GM12878 (cell line): ENCODE data around the gene TRIAP1. TPM values are rescaled to one million over a fixed set of nuclear protein-coding genes. Genes with fewer than 3 reads are reported as not detected.

Experiments used
- ATAC-seq: fragments of 200-7000 bp; cut with Tn5 transposase; 3 replicates; pipeline ENCODE4 v1.9.1; 2020; ENCODE audit warnings: mild to moderate bottlenecking, moderate library complexity
- BruUV-seq: library from RNA; stranded (reverse); fragments of 400-500 nt; replicated peaks from 2 replicates; lab custom pipeline; 2021; lab: Mats Ljungman, UMichigan
- CTCF ChIA-PET: fragments of 300-600 bp; sonication (Branson Sonifier 250); formaldehyde crosslinking; extraction: SDS; loops from one replicate; lab custom pipeline; 2021; ENCODE audit warnings: inconsistent platforms; lab: Yijun Ruan, JAX
- POLR2A ChIA-PET: fragments of 350-600 bp; formaldehyde crosslinking; extraction: SDS; loops from one replicate; lab custom pipeline; 2021; ENCODE audit warnings: inconsistent platforms; lab: Charles Lee
- RAD21 ChIA-PET: fragments of 300-600 bp; sonication (Branson Sonifier 250); formaldehyde crosslinking; loops from one replicate; lab custom pipeline; 2023; ENCODE audit warnings: antibody characterized with exemption; ENCODE audit not compliant: unreplicated experiment; lab: Charles Lee
- SMC1A ChIA-PET: fragments of 300-600 bp; sonication (Branson Sonifier 250); formaldehyde crosslinking; loops from one replicate; lab custom pipeline; 2023; ENCODE audit not compliant: unreplicated experiment, uncharacterized antibody; lab: Charles Lee
- DNase-seq: peaks from one replicate; pipeline ENCODE4 v3.0.0-alpha.2; 2011; ENCODE audit warnings: low read depth, low spot score
- FAIRE-seq: peaks from 3 replicates; lab custom pipeline; 2011; peaks lifted over from hg19 to GRCh38; lab: Jason Lieb, UNC
- H2AFZ ChIP-seq: 2 replicates; pipeline ENCODE4 v1.6.0; 2011; ENCODE audit warnings: low read depth, low read length, control low read depth; ENCODE audit not compliant: control insufficient read depth
- H3K27ac ChIP-seq: 2 replicates; pipeline ENCODE4 v1.5.1; 2011; ENCODE audit warnings: control low read depth; ENCODE audit not compliant: control insufficient read depth, insufficient read depth
- H3K27me3 ChIP-seq, 2 experiments: replicated peaks in 1 of 2; 2 replicates each; pipeline versions ENCODE4 v1.6.0 to v1.6.1; 2011; ENCODE audit warnings: low read length in 1 of 2; ENCODE audit not compliant: control insufficient read depth in 2 of 2, insufficient read depth in 2 of 2
- H3K36me3 ChIP-seq, 2 experiments: 2 replicates each; pipeline ENCODE4 v1.5.1; 2011; ENCODE audit warnings: low read length in 1 of 2; ENCODE audit not compliant: control insufficient read depth in 2 of 2, insufficient read depth in 2 of 2
- H3K4me1 ChIP-seq: 2 replicates; pipeline ENCODE4 v1.6.1; 2011; ENCODE audit warnings: mild to moderate bottlenecking, low read length, moderate library complexity, mixed read lengths; ENCODE audit not compliant: control insufficient read depth, insufficient read depth
- H3K4me2 ChIP-seq: 2 replicates; pipeline ENCODE4 v1.6.0; 2011; ENCODE audit warnings: control low read depth; ENCODE audit not compliant: control insufficient read depth, insufficient read depth
- H3K4me3 ChIP-seq: fragments of 200-600 bp; sonication (generic); 2 replicates; pipeline ENCODE4 v1.5.1; 2016
- H3K79me2 ChIP-seq: 2 replicates; pipeline ENCODE4 v1.6.0; 2011; ENCODE audit warnings: low read length; ENCODE audit not compliant: control insufficient read depth, insufficient read depth
- H3K9ac ChIP-seq: 2 replicates; pipeline ENCODE4 v1.8.0; 2011; ENCODE audit warnings: low read length, control low read depth, mixed read lengths; ENCODE audit not compliant: control insufficient read depth, insufficient read depth
- H3K9me3 ChIP-seq: replicated peaks from 3 replicates; pipeline ENCODE4 v1.5.1; 2011; ENCODE audit warnings: mild to moderate bottlenecking, low read length; ENCODE audit not compliant: control insufficient read depth, insufficient read depth
- H4K20me1 ChIP-seq: 2 replicates; pipeline ENCODE4 v1.6.0; 2011; ENCODE audit not compliant: control insufficient read depth, insufficient read depth
- CEBPB ChIP-seq, 2 experiments: fragments of 150-350 bp in 1 of 2; IDR thresholded peaks; 2 replicates each; pipeline ENCODE4 v1.6.1; 2012 to 2014; ENCODE audit warnings: low read depth in 2 of 2, low read length in 2 of 2, borderline replicate concordance in 1 of 2, inconsistent platforms in 1 of 2
- ESRRA ChIP-seq: IDR thresholded peaks from 2 replicates; pipeline ENCODE4 v1.6.1; 2012; ENCODE audit warnings: mild to moderate bottlenecking, low read length, improper control_type of control experiment
- JUNB ChIP-seq: IDR thresholded peaks from 2 replicates; pipeline ENCODE4 v1.6.1; 2016; ENCODE audit warnings: antibody characterized with exemption, mild to moderate bottlenecking
- POLR2A ChIP-seq: IDR thresholded peaks from 2 replicates; pipeline ENCODE4 v1.6.1; 2011; ENCODE audit warnings: low read depth, mild to moderate bottlenecking, low read length
- POLR2AphosphoS5 ChIP-seq: IDR thresholded peaks from 2 replicates; pipeline ENCODE4 v1.6.1; 2011; ENCODE audit warnings: mild to moderate bottlenecking, low read length, inconsistent platforms
- SREBF1 ChIP-seq: IDR thresholded peaks from 2 replicates; pipeline ENCODE4 v1.6.1; 2012; ENCODE audit warnings: mild to moderate bottlenecking, low read length
- STAT3 ChIP-seq: IDR thresholded peaks from 2 replicates; pipeline ENCODE4 v1.6.1; 2011; ENCODE audit warnings: low read depth, low read length, improper control_type of control experiment
- YBX1 ChIP-seq: fragments of 450-650 bp; IDR thresholded peaks from 2 replicates; pipeline ENCODE4 v1.6.1; 2016; ENCODE audit warnings: antibody characterized with exemption
- WGBS: methylation state at CpG from one replicate; pipeline ENCODE4 v1.1.6; 2016; ENCODE audit warnings: low lambda C conversion rate; ENCODE audit not compliant: insufficient replicate concordance, insufficient coverage; ENCODE audit errors: missing lambda C conversion rate; 5-methylcytosine and 5-hydroxymethylcytosine counted together
- in situ Hi-C: fragments of 300-500 bp; cut with MboI; formaldehyde crosslinking; loops from 9 replicates; pipeline ENCODE4 v1.14.3; 2018; ENCODE audit warnings: mixed read lengths
- intact Hi-C: fragments of 100-400 bp; cut with micrococcal nuclease; formaldehyde crosslinking; loops from one replicate; pipeline ENCODE4 v1.14.2; 2022; ENCODE audit not compliant: unreplicated experiment
- polyA plus RNA-seq, 11 experiments: library from polyadenylated mRNA; depleted of rRNA in 4 of 11; unstranded in 6 of 11; stranded (reverse) in 5 of 11; fragments of >200 nt; fragmentation: Nextera tagmentation in 4 of 11; fragmentation: Illumina TruSeq in 1 of 11; extraction: Ambion mirVana in 4 of 11; extraction: Trizol in 1 of 11; gene quantifications; 1 replicate in 1 of 11; 2 replicates in 10 of 11; pipeline versions ENCODE4 v1.2.1 to v1.2.3, GENCODE V29; 2011 to 2016; ENCODE audit warnings: inconsistent platforms in 2 of 11, missing spikeins in 2 of 11, low read depth in 1 of 11
- total RNA-seq, 4 experiments: library from RNA; depleted of rRNA in 3 of 4; stranded (reverse); fragments of >200 nt in 3 of 4; fragmentation: Illumina TruSeq in 1 of 4; extraction: Trizol in 1 of 4; gene quantifications; 2 replicates each; pipeline versions ENCODE4 v1.2.1 to v1.2.3, GENCODE V29; 2013 to 2021
- TF ChIP-seq, protein P1 (sequence below): fragments of 450-650 bp; IDR thresholded peaks from 2 replicates; pipeline ENCODE4 v1.6.1; 2017; ENCODE audit warnings: low read depth, mild to moderate bottlenecking, moderate library complexity
- TF ChIP-seq, protein P2 (sequence below): fragments of 450-650 bp; IDR thresholded peaks from 2 replicates; pipeline ENCODE4 v1.6.1; 2016; ENCODE audit warnings: mild to moderate bottlenecking
- TF ChIP-seq, protein P3 (sequence below): fragments of 450-650 bp; IDR thresholded peaks from 2 replicates; pipeline ENCODE4 v1.6.1; 2018; ENCODE audit warnings: mild to moderate bottlenecking, low read depth, moderate library complexity; ENCODE audit not compliant: partially characterized antibody

TRIAP1 gene
- total and polyA plus RNA-seq, 10 of the 15 experiments (the other 5 are each of a cell fraction or from before 2014, with no cell fraction given): 44.8 to 346 (median 80.8) TPM

DNA sequence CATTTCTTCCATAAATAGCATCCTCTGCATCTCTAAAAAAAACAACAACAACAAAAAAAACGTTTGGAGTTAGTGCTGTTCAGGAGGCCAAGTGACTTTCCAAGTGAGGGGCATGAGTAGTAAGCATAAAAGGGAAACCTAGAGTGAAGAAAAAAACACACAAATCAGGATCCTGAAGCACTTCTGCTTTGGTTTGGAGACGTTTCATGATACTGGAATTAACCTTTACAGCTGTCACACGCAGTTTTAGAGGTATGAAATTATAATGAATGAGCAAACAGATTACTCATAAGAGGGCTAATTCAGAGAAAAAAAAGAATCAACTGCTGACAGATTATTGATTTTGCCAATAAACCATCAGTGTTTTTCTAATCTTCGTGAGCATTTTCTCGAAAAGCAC lies 19.6 kb upstream of the TRIAP1 start (continued):
- TF ChIP-seq ESRRA (no peak), CEBPB (IDR thresholded peaks at IDR 0.05; ENCODE audit: borderline replicate concordance in 1 of 2, low read depth in 2 of 2, low read length in 2 of 2) (no peak)
- TF ChIP-seq, protein P1, sequence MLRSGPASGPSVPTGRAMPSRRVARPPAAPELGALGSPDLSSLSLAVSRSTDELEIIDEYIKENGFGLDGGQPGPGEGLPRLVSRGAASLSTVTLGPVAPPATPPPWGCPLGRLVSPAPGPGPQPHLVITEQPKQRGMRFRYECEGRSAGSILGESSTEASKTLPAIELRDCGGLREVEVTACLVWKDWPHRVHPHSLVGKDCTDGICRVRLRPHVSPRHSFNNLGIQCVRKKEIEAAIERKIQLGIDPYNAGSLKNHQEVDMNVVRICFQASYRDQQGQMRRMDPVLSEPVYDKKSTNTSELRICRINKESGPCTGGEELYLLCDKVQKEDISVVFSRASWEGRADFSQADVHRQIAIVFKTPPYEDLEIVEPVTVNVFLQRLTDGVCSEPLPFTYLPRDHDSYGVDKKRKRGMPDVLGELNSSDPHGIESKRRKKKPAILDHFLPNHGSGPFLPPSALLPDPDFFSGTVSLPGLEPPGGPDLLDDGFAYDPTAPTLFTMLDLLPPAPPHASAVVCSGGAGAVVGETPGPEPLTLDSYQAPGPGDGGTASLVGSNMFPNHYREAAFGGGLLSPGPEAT: no peak
- TF ChIP-seq, protein P2, sequence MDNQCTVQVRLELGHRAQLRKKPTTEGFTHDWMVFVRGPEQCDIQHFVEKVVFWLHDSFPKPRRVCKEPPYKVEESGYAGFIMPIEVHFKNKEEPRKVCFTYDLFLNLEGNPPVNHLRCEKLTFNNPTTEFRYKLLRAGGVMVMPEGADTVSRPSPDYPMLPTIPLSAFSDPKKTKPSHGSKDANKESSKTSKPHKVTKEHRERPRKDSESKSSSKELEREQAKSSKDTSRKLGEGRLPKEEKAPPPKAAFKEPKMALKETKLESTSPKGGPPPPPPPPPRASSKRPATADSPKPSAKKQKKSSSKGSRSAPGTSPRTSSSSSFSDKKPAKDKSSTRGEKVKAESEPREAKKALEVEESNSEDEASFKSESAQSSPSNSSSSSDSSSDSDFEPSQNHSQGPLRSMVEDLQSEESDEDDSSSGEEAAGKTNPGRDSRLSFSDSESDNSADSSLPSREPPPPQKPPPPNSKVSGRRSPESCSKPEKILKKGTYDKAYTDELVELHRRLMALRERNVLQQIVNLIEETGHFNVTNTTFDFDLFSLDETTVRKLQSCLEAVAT: no peak

GRCh38 chr12:120463712-120464111 lies 17.5 kb upstream of the TRIAP1 start:
- ATAC-seq (no peak), DNase-seq (no peak), FAIRE-seq (no peak)
- in situ Hi-C loops: no loop called here
- peaks cover 12% of the 10 kb centered on the region for H3K4me1 ChIP-seq
- peaks cover 10% of the 10 kb centered on the region for H4K20me1 ChIP-seq
- no peak overlapping the region for H3K27ac ChIP-seq
- ChIA-PET POLR2A (interaction anchor here (1.6 to 1.8 kb wide), 2 partner anchors 11 to 23 kb away, joined by 4 to 5 read pairs; no protein-coding TSS in a partner anchor), CTCF (interaction anchor here (1.0 to 1.4 kb wide), 3 partner anchors 16 to 118 kb away, joined by 3 to 4 read pairs (median 4); partner anchors contain the start of gene POP5), RAD21 (no interaction called here), SMC1A (interaction anchor here (0.6 to 2.6 kb wide), 5 partner anchors 9 to 112 kb away, joined by 3 to 10 read pairs (median 4); partner anchors contain the start of gene COX6A1)
- H3K27me3 ChIP-seq: no peaks in the 10 kb centered on the region
- H3K36me3 ChIP-seq: peaks cover 29 to 53% of the 10 kb centered on the region in 2 experiments
- peaks cover 33% of the 10 kb centered on the region for H3K79me2 ChIP-seq
- no peak overlapping the region for H3K9ac ChIP-seq
- 80% methylated on average over 5 of the region's 5 CpGs for WGBS
- no peak for TF ChIP-seq STAT3
- peak; percentile 50 for TF ChIP-seq POLR2A
- TF ChIP-seq JUNB: no peak
- TF ChIP-seq YBX1: no peak
- TF ChIP-seq POLR2AphosphoS5: peak; percentile 23; the same call in 1 of the 2 replicates
- TF ChIP-seq SREBF1: no peak
- TF ChIP-seq, protein P3, sequence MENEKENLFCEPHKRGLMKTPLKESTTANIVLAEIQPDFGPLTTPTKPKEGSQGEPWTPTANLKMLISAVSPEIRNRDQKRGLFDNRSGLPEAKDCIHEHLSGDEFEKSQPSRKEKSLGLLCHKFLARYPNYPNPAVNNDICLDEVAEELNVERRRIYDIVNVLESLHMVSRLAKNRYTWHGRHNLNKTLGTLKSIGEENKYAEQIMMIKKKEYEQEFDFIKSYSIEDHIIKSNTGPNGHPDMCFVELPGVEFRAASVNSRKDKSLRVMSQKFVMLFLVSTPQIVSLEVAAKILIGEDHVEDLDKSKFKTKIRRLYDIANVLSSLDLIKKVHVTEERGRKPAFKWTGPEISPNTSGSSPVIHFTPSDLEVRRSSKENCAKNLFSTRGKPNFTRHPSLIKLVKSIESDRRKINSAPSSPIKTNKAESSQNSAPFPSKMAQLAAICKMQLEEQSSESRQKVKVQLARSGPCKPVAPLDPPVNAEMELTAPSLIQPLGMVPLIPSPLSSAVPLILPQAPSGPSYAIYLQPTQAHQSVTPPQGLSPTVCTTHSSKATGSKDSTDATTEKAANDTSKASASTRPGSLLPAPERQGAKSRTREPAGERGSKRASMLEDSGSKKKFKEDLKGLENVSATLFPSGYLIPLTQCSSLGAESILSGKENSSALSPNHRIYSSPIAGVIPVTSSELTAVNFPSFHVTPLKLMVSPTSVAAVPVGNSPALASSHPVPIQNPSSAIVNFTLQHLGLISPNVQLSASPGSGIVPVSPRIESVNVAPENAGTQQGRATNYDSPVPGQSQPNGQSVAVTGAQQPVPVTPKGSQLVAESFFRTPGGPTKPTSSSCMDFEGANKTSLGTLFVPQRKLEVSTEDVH: no peak
- H3K4me2 ChIP-seq: no peak overlapping the region
- no peak overlapping the region for H3K4me3 ChIP-seq
- no peaks in the 10 kb centered on the region for H3K9me3 ChIP-seq
- intact Hi-C loops: no loop called here
- H2AFZ ChIP-seq: no peak overlapping the region
- BruUV-seq: no TSS peak
